Fibroblast of pulmonary artery (primary cell): ENCODE results near the gene AMH.

Source experiments
- DNase-seq: peaks from one replicate; pipeline ENCODE4 v3.0.0-alpha.2; 2010; ENCODE audit warnings: low read depth
- H3K4me3 ChIP-seq: replicated peaks from 2 replicates; pipeline ENCODE4 v1.5.1; 2011; ENCODE audit warnings: low read depth, mild to moderate bottlenecking, control low read depth, low read length, moderate library complexity
- TF ChIP-seq, protein P1 (sequence below): IDR thresholded peaks from 2 replicates; pipeline ENCODE4 v1.5.1; 2011; ENCODE audit warnings: mild to moderate bottlenecking, control low read depth, low read length, inconsistent platforms; ENCODE audit errors: missing control alignments

Gene AMH

GRCh38 chr19:2268861-2269243, 19.7 kb downstream of the AMH start:
- H3K4me3 ChIP-seq, result peak overlapping the region; percentile 68
- no peak for DNase-seq
- TF ChIP-seq, protein P1, sequence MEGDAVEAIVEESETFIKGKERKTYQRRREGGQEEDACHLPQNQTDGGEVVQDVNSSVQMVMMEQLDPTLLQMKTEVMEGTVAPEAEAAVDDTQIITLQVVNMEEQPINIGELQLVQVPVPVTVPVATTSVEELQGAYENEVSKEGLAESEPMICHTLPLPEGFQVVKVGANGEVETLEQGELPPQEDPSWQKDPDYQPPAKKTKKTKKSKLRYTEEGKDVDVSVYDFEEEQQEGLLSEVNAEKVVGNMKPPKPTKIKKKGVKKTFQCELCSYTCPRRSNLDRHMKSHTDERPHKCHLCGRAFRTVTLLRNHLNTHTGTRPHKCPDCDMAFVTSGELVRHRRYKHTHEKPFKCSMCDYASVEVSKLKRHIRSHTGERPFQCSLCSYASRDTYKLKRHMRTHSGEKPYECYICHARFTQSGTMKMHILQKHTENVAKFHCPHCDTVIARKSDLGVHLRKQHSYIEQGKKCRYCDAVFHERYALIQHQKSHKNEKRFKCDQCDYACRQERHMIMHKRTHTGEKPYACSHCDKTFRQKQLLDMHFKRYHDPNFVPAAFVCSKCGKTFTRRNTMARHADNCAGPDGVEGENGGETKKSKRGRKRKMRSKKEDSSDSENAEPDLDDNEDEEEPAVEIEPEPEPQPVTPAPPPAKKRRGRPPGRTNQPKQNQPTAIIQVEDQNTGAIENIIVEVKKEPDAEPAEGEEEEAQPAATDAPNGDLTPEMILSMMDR, result no peak

DNA sequence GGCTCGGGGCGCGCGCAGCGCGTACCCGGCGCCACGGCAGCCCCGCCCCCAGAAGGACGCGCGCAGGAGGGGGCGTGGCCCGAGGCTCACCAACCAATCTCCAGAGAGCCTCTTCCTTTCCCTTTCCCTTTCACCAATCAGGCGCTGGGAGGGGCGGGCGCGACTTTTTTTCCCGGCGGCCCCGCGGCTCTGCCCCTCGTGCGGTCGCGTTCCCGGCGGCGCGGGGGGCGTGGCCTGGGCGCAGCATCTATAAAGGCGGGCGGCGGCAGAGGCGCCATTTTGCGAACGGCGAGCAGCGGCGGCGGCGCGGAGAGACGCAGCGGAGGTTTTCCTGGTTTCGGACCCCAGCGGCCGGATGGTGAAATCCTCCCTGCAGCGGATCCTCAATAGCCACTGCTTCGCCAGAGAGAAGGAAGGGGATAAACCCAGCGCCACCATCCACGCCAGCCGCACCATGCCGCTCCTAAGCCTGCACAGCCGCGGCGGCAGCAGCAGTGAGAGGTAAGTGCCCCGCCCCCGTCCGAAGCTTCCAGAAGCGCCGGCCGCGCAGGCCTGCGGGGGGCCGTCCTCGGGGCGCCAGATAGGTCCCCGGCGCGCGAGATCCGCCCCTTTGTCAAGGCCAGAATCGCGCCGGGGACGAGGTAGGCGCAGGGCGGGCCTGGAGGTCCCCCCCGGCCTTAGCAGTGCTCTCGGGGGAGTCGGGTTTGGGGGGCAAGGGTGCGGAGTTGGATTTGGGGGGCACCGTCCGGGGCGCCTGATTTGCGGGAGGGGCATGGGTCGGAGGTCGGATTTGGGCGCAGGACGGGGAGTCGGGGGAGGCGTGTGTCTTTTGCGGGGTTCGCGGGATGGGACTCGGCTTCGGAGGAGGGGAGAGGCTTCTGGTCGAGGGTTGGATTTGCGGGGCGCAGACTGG, 20.4 kb downstream of the AMH start:
- peak overlapping the region; percentile 97 for H3K4me3 ChIP-seq
- TF ChIP-seq, protein P1, result no peak
- DNase-seq, result peak; percentile 97

DNA sequence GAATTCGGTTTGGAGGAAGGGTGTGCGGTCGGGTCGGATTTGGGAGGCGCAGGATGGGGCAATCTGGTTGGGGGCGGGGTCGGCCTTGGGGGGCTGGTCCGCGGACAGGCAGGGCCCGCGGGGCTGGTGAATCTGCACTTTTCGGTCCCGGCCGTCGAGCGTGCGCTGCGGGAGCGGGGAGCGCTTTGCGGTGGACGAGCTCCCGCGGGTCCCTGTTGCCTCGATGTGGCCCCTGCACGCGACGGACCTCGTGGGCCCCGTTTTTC, 21.0 kb downstream of the AMH start:
- no peak for DNase-seq
- H3K4me3 ChIP-seq, result peak overlapping the region; percentile 97
- TF ChIP-seq, protein P1, result no peak

DNA sequence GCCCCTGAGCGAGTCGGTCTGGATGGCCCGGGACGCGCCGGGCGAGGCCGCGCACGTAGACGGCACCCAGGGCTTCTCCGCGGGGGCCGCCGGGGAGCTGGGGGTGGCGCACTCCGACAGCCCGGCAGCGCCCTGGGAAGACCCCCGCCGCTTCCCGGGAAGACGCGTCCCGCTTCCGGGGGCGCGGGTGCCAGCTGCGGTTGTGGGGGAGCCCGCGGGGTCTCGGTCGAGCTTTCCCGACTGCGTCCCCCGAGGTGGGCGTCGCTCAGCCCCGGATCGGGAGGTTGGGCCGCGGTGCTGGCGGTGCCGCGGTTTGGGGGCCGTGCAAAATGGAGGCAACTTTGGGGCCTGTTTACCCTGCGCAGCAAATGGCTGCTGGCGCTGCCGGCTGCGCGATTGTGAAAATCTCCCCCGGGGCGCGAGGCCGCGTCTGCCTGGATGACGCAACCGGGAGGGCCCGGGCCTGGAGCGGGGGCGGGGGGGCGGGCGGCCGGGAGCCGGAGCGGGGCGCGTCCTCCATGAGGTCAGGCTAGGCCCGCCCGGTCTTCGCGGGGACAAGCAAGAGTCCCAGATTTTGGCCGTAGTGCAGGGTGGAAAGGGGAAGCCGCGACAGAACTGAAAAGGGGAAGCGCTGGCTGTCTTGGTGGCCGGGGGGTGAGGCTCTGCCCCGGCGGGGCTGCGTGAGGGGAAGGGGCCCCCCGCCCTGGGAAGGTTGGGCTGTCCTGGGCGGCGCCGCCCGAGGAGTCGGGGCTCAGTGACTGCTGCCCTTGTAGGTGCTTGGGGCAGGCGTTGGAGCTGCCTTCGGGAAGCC, 21.5 kb downstream of the AMH start:
- TF ChIP-seq, protein P1, result no peak
- peak; percentile 89 for DNase-seq
- peak overlapping the region; percentile 97 for H3K4me3 ChIP-seq

GRCh38 chr19:2271234-2272103, 22.3 kb downstream of the AMH start:
- peak overlapping the region; percentile 97 for H3K4me3 ChIP-seq
- TF ChIP-seq, protein P1, result no peak
- DNase-seq, result peak; percentile 76

DNA sequence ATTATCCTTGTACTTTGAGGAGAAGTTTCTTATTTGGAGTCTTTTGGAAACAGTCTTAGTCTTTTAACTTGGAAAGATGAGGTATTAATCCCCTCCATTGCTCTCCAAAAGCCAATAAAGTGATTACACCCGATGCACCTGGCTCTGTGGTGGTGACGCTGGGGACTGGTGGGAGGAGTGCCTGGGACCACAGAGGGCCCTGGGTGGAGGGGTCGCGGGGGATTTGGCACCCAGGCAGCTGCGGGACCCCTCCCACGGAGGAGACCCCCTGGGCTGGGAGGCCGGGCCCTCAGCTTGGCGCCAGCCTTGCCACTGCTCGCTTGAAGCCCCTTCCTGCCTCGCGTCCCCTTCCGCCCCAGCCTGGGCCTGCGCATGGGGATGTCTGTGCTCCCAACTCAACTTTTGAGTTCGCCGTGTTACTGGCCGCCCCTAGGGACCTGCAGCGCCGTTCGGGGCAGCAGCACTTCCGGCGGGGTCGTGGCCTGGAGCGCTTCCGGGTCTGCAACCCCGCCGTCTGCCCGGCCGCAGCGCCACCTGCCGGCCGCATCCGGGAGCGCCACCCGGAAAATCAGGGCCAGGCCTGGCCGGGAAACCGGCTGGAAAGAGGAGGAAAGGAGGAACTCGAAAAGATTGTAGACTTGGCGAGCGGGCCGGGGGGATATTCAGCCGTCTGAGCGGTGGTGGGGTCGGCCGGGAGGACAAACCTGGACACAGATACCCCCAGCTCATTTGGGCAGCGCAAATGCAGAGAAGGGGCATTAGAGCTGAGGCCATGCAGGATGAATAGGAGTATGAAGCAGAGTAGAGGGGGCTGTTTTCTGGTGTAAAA, 24.4 kb downstream of the AMH start:
- peak; percentile 65 for DNase-seq
- TF ChIP-seq, protein P1, result peak; percentile 57

More for the DNA sequence above, 24.4 kb downstream of the AMH start:
- H3K4me3 ChIP-seq, result peak overlapping the region; percentile 33
